Activated T-helper 1 cell treated with Interleukin-2 at 50 U/mL for 16 hours (primary cell): ENCODE results near the gene PROKR1.

ENCODE experiments used
- DNase-seq: peaks from one replicate; pipeline ENCODE4 v3.0.0-alpha.2; 2020; ENCODE audit warnings: low read depth

Gene PROKR1

DNA sequence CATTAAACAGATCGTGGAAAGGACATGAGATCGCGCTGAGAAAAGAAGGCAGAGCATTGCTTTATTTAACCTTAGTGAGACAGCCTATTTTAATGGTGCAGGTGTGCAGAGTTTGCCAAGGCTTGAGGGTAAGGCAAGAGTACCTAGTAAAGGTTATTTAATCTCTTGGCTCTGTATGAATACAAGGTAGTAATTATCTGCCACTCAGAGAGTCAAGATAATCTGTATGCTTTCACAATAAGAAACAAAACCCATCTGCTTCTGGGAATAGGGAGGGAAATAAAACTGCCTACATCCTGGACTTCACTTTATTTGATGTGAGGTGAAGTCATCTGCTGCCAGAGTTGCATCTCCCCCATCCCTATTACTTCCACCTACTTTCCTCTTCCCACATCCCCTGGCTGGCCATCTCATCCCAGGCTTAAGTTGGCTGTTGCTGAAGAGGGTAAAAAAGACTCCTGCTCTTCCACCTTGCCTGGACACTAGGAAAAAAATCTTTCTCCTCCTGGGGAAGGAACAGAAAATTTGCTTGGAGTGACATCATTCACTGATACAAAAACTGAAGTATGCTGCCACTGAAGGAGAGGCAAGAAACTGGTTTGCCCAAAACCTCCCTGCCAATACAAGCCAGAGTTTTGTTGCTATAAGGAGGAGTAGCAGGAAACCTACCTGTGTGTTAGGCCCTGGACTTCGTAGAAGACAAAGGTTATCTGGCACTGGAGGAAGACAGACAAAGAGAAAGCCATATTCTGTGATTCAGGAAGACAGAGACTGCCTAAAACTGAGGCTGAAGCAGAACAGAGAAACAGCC lies 55.4 kb downstream of the PROKR1 start:
- DNase-seq = no peak

DNA sequence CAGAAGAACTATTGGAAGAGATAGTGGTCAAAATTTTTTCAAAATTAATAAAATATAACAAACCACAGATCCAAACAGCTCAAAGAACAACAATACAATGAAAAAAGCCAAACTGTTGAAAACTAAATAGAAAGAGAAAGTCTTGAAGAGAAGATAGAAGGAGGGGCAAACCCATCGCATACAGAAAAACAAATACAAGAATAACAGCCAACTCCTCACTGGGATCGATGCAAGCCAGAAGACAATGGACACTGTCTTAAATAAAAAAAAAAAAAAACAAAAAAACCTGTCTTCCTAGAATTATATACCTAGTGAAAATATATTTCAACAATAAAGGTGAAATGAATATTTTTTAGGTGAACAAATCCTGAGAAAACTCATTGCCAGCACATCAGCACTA lies 57.2 kb downstream of the PROKR1 start:
- DNase-seq = no peak

GRCh38 chr2:68706637-68707036 lies 63.3 kb downstream of the PROKR1 start:
- DNase-seq = no peak
